GM18502 (cell line): ENCODE results near the gene PSMD7.
"Not testable (repeated sequence)": the region's sequence is repeated elsewhere in the genome, so short reads cannot be mapped to it uniquely, and the experiment has no call there.

Experiments
- ATAC-seq: cut with Tn5 transposase; IDR thresholded peaks from one replicate; pipeline ENCODE4 v1.9.1; 2021; ENCODE audit warnings: mild to moderate bottlenecking; ENCODE audit not compliant: unreplicated experiment, poor library complexity

PSMD7 gene

GRCh38 chr16:74339226-74339625 is 42.6 kb downstream of the PSMD7 start:
- not testable (repeated sequence) for ATAC-seq

- not testable (repeated sequence) for ATAC-seq
These were observed 56.4 kb downstream of the PSMD7 start for GRCh38 chr16:74353038-74353437.
